H9 (cell line): ENCODE measurements around the gene DCANP1. TPM values are rescaled to one million over a fixed set of nuclear protein-coding genes. Genes with fewer than 3 reads are reported as not detected.
A peak's percentile ranks its signal among the peaks of the same experiment; 100 is the strongest.

Experiments
- DNase-seq: peaks from one replicate; pipeline ENCODE4 v3.0.0-alpha.2; 2017
- H2AFZ ChIP-seq: one replicate; pipeline ENCODE4 v1.6.1; 2013; ENCODE audit warnings: mild to moderate bottlenecking, low read length, control low read depth, moderate library complexity
- H2AK5ac ChIP-seq: 2 replicates; pipeline ENCODE4 v1.6.1; 2013; ENCODE audit warnings: low read length, control low read depth, mixed read lengths; ENCODE audit not compliant: insufficient read length
- H2BK120ac ChIP-seq: one replicate; pipeline ENCODE4 v1.6.1; 2013; ENCODE audit warnings: low read depth, mild to moderate bottlenecking, low read length, control low read depth, inconsistent platforms; ENCODE audit not compliant: poor library complexity, severe bottlenecking
- H2BK12ac ChIP-seq: 2 replicates; pipeline ENCODE4 v1.6.1; 2013; ENCODE audit warnings: low read length, control low read depth, mixed read lengths, low read depth; ENCODE audit not compliant: insufficient read length
- H2BK15ac ChIP-seq: 2 replicates; pipeline ENCODE4 v1.6.1; 2013; ENCODE audit warnings: low read depth, low read length, control low read depth
- H2BK20ac ChIP-seq: one replicate; pipeline ENCODE4 v1.6.1; 2013; ENCODE audit warnings: low read depth, mild to moderate bottlenecking, low read length, control low read depth, inconsistent platforms; ENCODE audit not compliant: poor library complexity, severe bottlenecking
- H2BK5ac ChIP-seq: 2 replicates; pipeline ENCODE4 v1.6.1; 2013; ENCODE audit warnings: low read length, control low read depth, mixed read lengths; ENCODE audit not compliant: insufficient read length
- H3K14ac ChIP-seq: 2 replicates; pipeline ENCODE4 v1.6.1; 2013; ENCODE audit warnings: low read length, control low read depth; ENCODE audit not compliant: insufficient read depth
- H3K18ac ChIP-seq: 2 replicates; pipeline ENCODE4 v1.6.1; 2013; ENCODE audit warnings: low read depth, mild to moderate bottlenecking, mixed read lengths, low read length, control low read depth; ENCODE audit not compliant: insufficient read length
- H3K23ac ChIP-seq: 2 replicates; pipeline ENCODE4 v1.6.1; 2013; ENCODE audit warnings: low read length, control low read depth, mixed read lengths, low read depth; ENCODE audit not compliant: insufficient read length
- H3K23me2 ChIP-seq: 2 replicates; pipeline ENCODE4 v1.6.1; 2013; ENCODE audit warnings: low read depth, mild to moderate bottlenecking, mixed read lengths, low read length, control low read depth; ENCODE audit not compliant: insufficient read length, poor library complexity, severe bottlenecking
- H3K27ac ChIP-seq: 2 replicates; pipeline ENCODE4 v1.5.1; 2013; ENCODE audit warnings: low read length, control low read depth, mixed read lengths, low read depth; ENCODE audit not compliant: insufficient read length
- H3K27me3 ChIP-seq: 2 replicates; pipeline ENCODE4 v1.6.1; 2013; ENCODE audit warnings: low read length, control low read depth, inconsistent platforms; ENCODE audit not compliant: insufficient read depth
- H3K4ac ChIP-seq: 2 replicates; pipeline ENCODE4 v1.6.1; 2013; ENCODE audit warnings: low read depth, mild to moderate bottlenecking, control low read depth, inconsistent platforms, low read length, moderate library complexity
- H3K4me1 ChIP-seq: 2 replicates; pipeline ENCODE4 v1.6.1; 2013; ENCODE audit warnings: low read length, control low read depth, inconsistent platforms; ENCODE audit not compliant: insufficient read depth
- H3K4me2 ChIP-seq: 2 replicates; pipeline ENCODE4 v1.6.1; 2013; ENCODE audit warnings: low read length, control low read depth, mixed read lengths; ENCODE audit not compliant: insufficient read length, insufficient read depth
- H3K56ac ChIP-seq: 2 replicates; pipeline ENCODE4 v1.6.1; 2013; ENCODE audit warnings: low read depth, mild to moderate bottlenecking, mixed read lengths, low read length, control low read depth; ENCODE audit not compliant: insufficient read length
- H3K79me1 ChIP-seq: 2 replicates; pipeline ENCODE4 v1.6.1; 2013; ENCODE audit warnings: low read depth, mild to moderate bottlenecking, moderate library complexity, low read length, control low read depth, inconsistent platforms; ENCODE audit not compliant: insufficient read depth, poor library complexity, severe bottlenecking
- H3K79me2 ChIP-seq: 2 replicates; pipeline ENCODE4 v1.6.1; 2013; ENCODE audit warnings: low read length, control low read depth, inconsistent platforms; ENCODE audit not compliant: insufficient read depth
- H3K9ac ChIP-seq: 2 replicates; pipeline ENCODE4 v1.6.1; 2013; ENCODE audit warnings: low read length, control low read depth, mixed read lengths; ENCODE audit not compliant: insufficient read length; ENCODE audit errors: extremely low read depth
- H3K9me3 ChIP-seq: one replicate; pipeline ENCODE4 v1.6.1; 2013; ENCODE audit warnings: low read depth, low read length, inconsistent platforms; ENCODE audit not compliant: control insufficient read depth
- H3T11ph ChIP-seq: one replicate; pipeline ENCODE4 v1.6.1; 2013; ENCODE audit warnings: mild to moderate bottlenecking, low read length, control low read depth, inconsistent platforms
- H4K20me1 ChIP-seq: one replicate; pipeline ENCODE4 v1.6.1; 2013; ENCODE audit not compliant: control insufficient read depth, insufficient read length, insufficient read depth
- H4K5ac ChIP-seq: 2 replicates; pipeline ENCODE4 v1.6.1; 2013; ENCODE audit warnings: low read depth, mild to moderate bottlenecking, mixed read lengths, low read length, control low read depth; ENCODE audit not compliant: insufficient read length
- H4K8ac ChIP-seq: replicated peaks from 2 replicates; pipeline ENCODE4 v1.6.1; 2013; ENCODE audit warnings: low read length, control low read depth, mixed read lengths, low read depth; ENCODE audit not compliant: insufficient read length
- H4K91ac ChIP-seq: 2 replicates; pipeline ENCODE4 v1.6.1; 2013; ENCODE audit warnings: low read depth, mild to moderate bottlenecking, moderate library complexity, mixed read lengths, low read length, control low read depth; ENCODE audit not compliant: insufficient read length
- H3K27ac Mint-ChIP-seq, 3 experiments: 2 replicates in 2 of 3; 3 replicates in 1 of 3; pipeline ENCODE4 v1.8.0; 2020 to 2021; ENCODE audit warnings: mixed read lengths in 3 of 3, mild to moderate bottlenecking in 1 of 3, moderate library complexity in 1 of 3
- H3K27me3 Mint-ChIP-seq: 2 replicates; pipeline ENCODE4 v1.8.0; 2021; ENCODE audit warnings: low read depth, mild to moderate bottlenecking, moderate library complexity, mixed read lengths
- H3K36me3 Mint-ChIP-seq, 3 experiments: 2 replicates in 2 of 3; 3 replicates in 1 of 3; pipeline ENCODE4 v1.8.0; 2020 to 2021; ENCODE audit warnings: low read depth in 3 of 3, mixed read lengths in 3 of 3; ENCODE audit not compliant: insufficient read depth in 1 of 3
- H3K4me1 Mint-ChIP-seq, 2 experiments: 2 replicates each; pipeline ENCODE4 v1.8.0; 2020; ENCODE audit warnings: mixed read lengths in 2 of 2
- H3K4me3 Mint-ChIP-seq, 2 experiments: 2 replicates in 1 of 2; 3 replicates in 1 of 2; pipeline ENCODE4 v1.8.0; 2020 to 2021; ENCODE audit warnings: mild to moderate bottlenecking in 2 of 2, mixed read lengths in 2 of 2, moderate library complexity in 1 of 2
- H3K9me3 Mint-ChIP-seq, 2 experiments: 2 replicates in 1 of 2; 3 replicates in 1 of 2; pipeline ENCODE4 v1.8.0; 2020; ENCODE audit warnings: mild to moderate bottlenecking in 2 of 2, mixed read lengths in 2 of 2, moderate library complexity in 1 of 2
- WGBS: extraction: QIAGEN DNeasy Blood & Tissue Kit; methylation state at CpG from one replicate; pipeline ENCODE4 v1.1.7; 2013; ENCODE audit warnings: missing lambda C conversion rate, low lambda C conversion rate, mixed read lengths; ENCODE audit not compliant: insufficient read length; ENCODE audit errors: extremely low coverage; 5-methylcytosine and 5-hydroxymethylcytosine counted together
- total RNA-seq: library from RNA; stranded (reverse); gene quantifications from 2 replicates; pipeline ENCODE4 v1.2.1, GENCODE V29; 2021
- TF ChIP-seq, protein P1 (sequence below): fragments of 200-600 bp; sonication (generic); conservative IDR thresholded peaks from 3 replicates; pipeline ENCODE4 v1.8.0; 2021; ENCODE audit warnings: antibody characterized with exemption, mild to moderate bottlenecking

Gene DCANP1
- total RNA-seq, 1 experiment from 2014 or later = not detected

DNA sequence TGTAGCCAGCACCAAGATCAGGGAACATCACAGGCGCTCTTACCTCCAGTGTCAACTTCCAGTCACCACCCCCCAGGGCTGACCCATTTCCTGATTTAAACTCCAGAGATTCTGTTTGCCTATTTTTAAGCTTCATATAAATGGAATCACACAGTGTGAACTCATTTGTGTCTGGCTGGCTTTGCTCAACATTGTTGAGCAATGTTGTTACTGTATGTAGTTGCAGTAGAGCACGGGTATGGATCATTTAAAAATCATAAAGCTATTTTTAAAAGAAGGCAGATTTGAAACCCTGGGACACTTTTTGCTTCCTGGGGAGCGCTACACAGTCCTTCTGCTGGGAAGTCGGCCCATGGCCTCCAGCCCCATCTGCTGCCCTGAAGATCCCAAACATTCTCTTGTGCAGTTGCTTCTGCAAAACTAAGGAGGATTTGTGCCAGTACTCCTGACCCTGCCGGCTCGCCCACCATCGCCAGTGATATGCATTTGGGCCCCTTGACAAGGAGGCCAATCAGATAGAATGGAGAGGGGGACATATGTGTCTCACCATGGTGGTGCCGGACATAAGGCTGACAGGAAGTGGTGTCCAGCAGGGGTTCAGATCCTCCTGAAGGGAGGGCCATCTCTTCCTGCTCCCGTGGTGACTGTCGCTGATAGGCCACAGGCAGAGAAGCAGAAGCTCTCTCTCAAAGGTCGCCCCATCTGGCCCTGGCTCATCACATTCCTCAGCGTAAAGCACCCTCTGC, 13.3 kb downstream of the DCANP1 start:
- Histone ChIP-seq H3T11ph (no peak overlapping the region), H2BK5ac (no peak overlapping the region), H3K23me2 (no peaks in the 10 kb centered on the region), H3K18ac (no peak overlapping the region), H2BK120ac (no peak overlapping the region), H3K79me2 (no peaks in the 10 kb centered on the region), H2AFZ (no peak overlapping the region), H3K9me3 (peaks cover under 1% of the 10 kb centered on the region), H3K4ac (no peak overlapping the region), H4K8ac (no peak overlapping the region), H2BK20ac (no peak overlapping the region), H3K14ac (no peak overlapping the region), H3K9ac (no peak overlapping the region), H4K91ac (no peak overlapping the region), H3K4me1 (no peaks in the 10 kb centered on the region), H3K56ac (no peak overlapping the region), H2AK5ac (no peak overlapping the region), H3K79me1 (no peaks in the 10 kb centered on the region), H3K27me3 (no peaks in the 10 kb centered on the region), H2BK12ac (no peak overlapping the region), H2BK15ac (no peak overlapping the region), H3K23ac (no peak overlapping the region), H3K4me2 (no peak overlapping the region), H4K20me1 (no peaks in the 10 kb centered on the region), H3K27ac (no peak overlapping the region), H4K5ac (no peak overlapping the region)
- Mint-ChIP-seq H3K27me3 (peaks cover 23% of the 10 kb centered on the region), H3K4me3 (no peak overlapping the region), H3K4me1 (peaks cover 0 to 8% of the 10 kb centered on the region in 2 experiments; a peak in 2 of 4 replicates), H3K9me3 (peaks cover 2 to 5% of the 10 kb centered on the region in 2 experiments; a peak in 4 of 5 replicates), H3K27ac (no peak overlapping the region), H3K36me3 (peaks cover 2 to 3% (median 2%) of the 10 kb centered on the region in 3 experiments; a peak in 4 of 7 replicates)
- DNase-seq = peak; percentile 31
- no CpG with 5 or more reads among the region's 12 CpGs for WGBS
- TF ChIP-seq, protein P1, sequence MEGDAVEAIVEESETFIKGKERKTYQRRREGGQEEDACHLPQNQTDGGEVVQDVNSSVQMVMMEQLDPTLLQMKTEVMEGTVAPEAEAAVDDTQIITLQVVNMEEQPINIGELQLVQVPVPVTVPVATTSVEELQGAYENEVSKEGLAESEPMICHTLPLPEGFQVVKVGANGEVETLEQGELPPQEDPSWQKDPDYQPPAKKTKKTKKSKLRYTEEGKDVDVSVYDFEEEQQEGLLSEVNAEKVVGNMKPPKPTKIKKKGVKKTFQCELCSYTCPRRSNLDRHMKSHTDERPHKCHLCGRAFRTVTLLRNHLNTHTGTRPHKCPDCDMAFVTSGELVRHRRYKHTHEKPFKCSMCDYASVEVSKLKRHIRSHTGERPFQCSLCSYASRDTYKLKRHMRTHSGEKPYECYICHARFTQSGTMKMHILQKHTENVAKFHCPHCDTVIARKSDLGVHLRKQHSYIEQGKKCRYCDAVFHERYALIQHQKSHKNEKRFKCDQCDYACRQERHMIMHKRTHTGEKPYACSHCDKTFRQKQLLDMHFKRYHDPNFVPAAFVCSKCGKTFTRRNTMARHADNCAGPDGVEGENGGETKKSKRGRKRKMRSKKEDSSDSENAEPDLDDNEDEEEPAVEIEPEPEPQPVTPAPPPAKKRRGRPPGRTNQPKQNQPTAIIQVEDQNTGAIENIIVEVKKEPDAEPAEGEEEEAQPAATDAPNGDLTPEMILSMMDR = no peak
